Astrocyte (in vitro differentiated cells and primary cell): ENCODE measurements around the gene KDM6A.
"Not testable (repeated sequence)": the region's sequence is repeated elsewhere in the genome, so short reads cannot be mapped to it uniquely, and the experiment has no call there.

Experiments used
- EZH2 ChIP-seq: IDR thresholded peaks from 2 replicates; pipeline ENCODE4 v1.6.1; 2012; ENCODE audit warnings: mild to moderate bottlenecking, low read length, inconsistent platforms; ENCODE audit not compliant: insufficient read depth
- TF ChIP-seq, protein P1 (sequence below): IDR thresholded peaks from 2 replicates; pipeline ENCODE4 v1.5.1; 2011; ENCODE audit warnings: low read depth, mild to moderate bottlenecking, inconsistent platforms, low read length, moderate library complexity; ENCODE audit not compliant: insufficient read depth

DNA sequence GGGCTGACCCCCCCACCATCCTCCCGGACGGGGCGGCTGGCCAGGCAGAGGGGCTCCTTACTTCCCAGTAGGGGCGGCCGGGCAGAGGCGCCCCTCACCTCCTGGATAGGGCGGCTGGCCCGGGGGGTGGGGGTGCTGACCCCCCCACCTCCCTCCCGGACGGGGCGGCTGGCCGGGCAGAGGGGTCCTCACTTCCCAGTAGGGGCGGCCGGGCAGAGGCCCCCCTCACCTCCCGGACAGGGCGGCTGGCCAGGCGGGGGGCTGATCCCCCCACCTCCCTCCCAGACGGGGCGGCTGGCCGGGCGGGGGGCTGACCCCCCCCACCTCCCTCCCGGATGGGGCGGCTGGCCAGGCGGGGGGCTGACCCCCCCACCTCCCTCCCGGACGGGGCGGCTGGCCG is 167.1 kb downstream of the KDM6A start:
- TF ChIP-seq, protein P1, sequence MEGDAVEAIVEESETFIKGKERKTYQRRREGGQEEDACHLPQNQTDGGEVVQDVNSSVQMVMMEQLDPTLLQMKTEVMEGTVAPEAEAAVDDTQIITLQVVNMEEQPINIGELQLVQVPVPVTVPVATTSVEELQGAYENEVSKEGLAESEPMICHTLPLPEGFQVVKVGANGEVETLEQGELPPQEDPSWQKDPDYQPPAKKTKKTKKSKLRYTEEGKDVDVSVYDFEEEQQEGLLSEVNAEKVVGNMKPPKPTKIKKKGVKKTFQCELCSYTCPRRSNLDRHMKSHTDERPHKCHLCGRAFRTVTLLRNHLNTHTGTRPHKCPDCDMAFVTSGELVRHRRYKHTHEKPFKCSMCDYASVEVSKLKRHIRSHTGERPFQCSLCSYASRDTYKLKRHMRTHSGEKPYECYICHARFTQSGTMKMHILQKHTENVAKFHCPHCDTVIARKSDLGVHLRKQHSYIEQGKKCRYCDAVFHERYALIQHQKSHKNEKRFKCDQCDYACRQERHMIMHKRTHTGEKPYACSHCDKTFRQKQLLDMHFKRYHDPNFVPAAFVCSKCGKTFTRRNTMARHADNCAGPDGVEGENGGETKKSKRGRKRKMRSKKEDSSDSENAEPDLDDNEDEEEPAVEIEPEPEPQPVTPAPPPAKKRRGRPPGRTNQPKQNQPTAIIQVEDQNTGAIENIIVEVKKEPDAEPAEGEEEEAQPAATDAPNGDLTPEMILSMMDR, result not testable (repeated sequence)
- TF ChIP-seq EZH2, result not testable (repeated sequence)
